DLD1 (cell line): Measurements from ENCODE around the gene WHRN.

Source experiments
- in situ Hi-C: cut with HindIII; loops from 2 replicates; pipeline ENCODE4 v1.10.0; 2017; ENCODE audit warnings: low sequenced_read_pairs

Gene WHRN

GRCh38 chr9:114386886-114387679, 118.2 kb downstream of the WHRN start:
- in situ Hi-C loops, result loop anchor here (5.0 kb wide), 1 partner anchor 280 kb away; no protein-coding TSS in a partner anchor

DNA sequence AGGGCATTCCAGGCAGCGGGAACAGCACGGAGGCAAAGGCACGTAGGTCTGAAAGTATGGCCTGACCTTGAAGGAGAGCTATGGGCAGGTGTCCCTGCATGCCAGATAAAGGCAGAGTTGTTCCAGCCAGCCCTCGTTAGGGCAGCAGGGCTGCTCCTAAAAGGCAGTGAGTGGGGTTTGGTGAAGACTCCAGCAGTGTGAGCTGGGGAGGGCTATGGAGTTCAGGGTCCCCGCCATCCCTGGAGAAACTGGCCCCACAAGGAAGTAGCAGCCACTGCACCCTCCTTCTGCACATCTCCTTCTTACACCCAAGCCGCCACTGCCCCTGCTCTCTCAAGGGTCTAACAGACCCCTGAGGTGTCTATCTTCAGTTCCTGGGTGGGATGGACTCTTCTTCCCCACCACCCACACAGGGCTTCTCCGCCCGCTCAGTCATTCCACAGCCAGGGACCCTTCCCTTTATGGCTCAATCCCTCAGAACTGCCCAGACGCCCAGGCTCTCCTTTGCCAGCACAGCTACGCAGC, 118.8 kb downstream of the WHRN start:
- in situ Hi-C loops, result loop anchor here (5.0 kb wide), 1 partner anchor 279 kb away; no protein-coding TSS in a partner anchor

DNA sequence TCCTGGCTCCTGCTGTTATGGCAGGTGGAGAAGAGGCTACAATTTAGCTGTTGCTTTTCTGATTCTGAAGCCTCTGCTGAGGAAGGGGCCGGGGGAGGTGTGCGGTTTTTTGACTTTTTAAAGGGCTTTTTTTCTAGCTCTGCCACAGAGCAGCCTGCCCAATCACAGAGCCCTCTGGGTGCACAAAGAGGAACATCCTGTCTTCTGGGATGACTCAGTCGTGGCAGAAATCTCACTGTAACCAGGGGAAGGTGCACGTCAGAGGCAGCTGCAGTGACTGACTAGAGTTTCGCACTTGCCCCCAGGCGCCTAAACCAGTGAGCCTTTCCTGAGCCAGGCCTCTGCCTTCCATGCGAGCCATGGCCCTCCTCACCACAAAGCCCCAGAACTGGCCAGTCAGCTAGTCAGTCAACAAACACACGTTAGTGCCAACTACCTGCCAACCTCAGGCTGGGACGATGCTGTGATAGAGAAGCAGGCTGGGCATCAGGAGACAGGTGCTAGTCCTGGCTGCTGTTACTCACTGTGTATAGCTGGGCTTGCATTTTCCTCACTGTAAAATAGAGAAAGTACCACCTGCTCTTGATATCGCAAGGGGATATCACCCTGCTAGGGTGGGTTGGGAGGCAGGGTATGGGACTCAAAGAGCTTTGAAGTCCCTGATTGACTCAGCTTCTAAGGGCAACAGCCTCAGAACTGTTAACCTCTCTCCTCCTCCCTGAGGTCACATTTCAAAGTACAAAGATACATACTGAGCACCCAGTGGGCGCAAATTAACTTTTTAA, 119.7 kb downstream of the WHRN start:
- in situ Hi-C loops, result loop anchor here (5.0 kb wide), 1 partner anchor 278 kb away; no protein-coding TSS in a partner anchor

DNA sequence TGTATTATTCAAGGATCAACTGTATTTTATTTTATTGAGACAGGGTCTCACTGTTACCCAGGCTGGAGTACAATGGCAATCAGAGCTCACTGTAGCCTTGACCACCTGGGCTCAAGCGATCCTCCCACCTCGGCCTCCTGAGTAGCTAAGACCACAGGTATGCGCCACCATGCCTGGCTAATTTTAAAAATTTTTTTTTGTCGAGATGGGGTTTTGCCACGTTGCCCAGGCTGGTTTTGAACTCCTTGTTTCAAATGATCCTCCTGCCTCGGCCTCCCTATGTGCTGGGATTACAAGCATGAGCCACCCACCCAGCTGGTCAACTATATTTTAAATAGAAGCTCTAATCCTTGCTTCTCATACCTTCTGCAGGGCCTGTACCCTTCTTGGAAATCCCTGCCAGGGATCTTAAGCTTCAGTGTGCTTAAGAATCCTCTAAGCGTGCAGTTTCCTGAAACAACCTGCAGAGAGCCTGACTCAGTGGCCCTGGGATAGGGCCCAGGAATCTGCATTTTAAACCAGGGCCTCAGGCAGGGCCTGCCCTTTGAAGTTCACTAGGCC, 120.4 kb downstream of the WHRN start:
- in situ Hi-C loops, result loop anchor here (5.0 kb wide), 1 partner anchor 278 kb away; no protein-coding TSS in a partner anchor

DNA sequence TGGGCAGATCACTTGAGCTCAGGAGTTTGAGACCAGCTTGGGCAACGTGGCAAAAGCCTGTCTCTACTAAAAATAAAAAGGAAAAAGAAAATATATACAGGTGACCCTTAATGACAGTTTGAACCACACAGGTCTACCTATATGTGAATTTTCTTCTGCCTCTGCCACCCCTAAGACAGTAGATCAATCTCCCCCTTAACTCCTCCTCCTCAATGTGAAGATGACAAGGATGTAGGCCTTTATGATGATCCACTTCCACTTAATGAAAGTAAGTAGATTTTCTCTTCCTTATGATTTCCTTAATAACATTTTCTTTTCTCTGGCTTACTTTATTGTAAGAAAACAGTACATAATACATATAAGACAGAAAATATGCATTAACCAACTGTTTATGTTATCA, 120.9 kb downstream of the WHRN start:
- in situ Hi-C loops, result no loop called here

DNA sequence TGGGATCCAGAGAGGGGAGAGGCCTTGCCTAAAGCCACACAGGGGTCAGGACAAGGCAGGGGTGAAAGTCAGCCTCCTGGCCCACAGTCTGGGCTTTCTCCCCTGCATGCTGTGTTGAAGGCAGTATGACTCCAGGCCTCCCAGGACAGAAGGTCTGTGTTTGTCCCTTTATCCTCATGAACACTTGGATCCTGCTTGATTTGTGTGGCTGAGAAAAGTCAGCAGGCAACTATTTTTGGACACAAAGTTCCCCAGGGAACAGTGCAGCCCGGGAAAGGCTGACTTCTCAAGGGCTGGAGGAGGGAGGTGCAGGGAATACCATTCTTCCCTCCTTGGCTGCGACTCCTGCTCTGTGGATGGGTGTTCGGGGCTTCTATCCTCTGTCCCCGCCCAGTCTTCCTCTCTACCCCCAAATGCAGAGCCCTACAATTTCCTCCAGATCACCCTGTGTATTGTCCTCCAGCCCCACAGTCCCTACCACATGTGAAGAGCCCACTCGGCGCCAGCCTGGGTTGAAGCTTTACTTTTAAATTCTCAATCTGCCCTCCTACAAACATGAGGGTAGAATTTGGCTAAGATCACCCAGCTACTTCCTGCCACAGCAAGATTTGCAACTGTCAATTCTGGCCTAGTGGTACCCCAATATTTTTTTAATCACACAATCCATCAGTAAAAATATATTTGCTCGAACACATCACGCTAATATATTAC, 121.6 kb downstream of the WHRN start:
- in situ Hi-C loops, result no loop called here

GRCh38 chr9:114382699-114383520, 122.4 kb downstream of the WHRN start:
- in situ Hi-C loops, result no loop called here

- in situ Hi-C loops, result no loop called here
These were observed 126.4 kb downstream of the WHRN start for GRCh38 chr9:114378883-114379282.

GRCh38 chr9:114378016-114378415, 127.3 kb downstream of the WHRN start:
- in situ Hi-C loops, result no loop called here

- in situ Hi-C loops, result no loop called here
These were observed 128.5 kb downstream of the WHRN start for GRCh38 chr9:114376586-114377445.

GRCh38 chr9:114375386-114376175, 129.7 kb downstream of the WHRN start:
- in situ Hi-C loops, result no loop called here

- in situ Hi-C loops, result no loop called here
These were observed 130.3 kb downstream of the WHRN start for GRCh38 chr9:114374936-114375335.

- in situ Hi-C loops, result no loop called here
These were observed 131.1 kb downstream of the WHRN start for GRCh38 chr9:114373960-114374730.

DNA sequence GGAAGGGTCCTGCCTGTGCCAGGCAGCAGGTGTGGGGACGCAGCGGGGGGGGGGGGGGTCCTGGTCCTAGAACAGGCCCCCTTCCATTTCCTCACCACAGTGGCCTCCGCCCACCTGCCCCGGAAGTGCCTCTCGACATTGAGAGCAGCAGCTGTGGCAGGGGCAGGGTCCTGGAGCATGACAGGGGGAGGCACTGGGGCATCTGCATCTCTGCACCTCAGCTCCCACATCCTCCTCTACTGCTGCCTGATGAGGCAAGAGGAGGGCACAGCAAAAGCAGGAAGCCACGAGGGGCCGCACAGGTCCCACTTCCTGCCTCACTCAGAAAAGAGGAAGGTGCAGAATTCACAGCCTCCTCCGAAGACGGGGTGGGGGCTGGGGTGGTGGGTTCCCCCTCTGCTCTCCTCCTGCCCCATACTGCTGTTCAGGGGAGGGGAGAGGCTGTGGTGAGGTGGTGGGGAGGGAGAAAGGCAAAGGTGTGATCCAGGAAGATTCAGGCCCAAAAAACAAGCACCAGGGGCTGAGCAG, 132.3 kb downstream of the WHRN start:
- in situ Hi-C loops, result no loop called here

GRCh38 chr9:114371973-114372917, 133.0 kb downstream of the WHRN start:
- in situ Hi-C loops, result no loop called here

DNA sequence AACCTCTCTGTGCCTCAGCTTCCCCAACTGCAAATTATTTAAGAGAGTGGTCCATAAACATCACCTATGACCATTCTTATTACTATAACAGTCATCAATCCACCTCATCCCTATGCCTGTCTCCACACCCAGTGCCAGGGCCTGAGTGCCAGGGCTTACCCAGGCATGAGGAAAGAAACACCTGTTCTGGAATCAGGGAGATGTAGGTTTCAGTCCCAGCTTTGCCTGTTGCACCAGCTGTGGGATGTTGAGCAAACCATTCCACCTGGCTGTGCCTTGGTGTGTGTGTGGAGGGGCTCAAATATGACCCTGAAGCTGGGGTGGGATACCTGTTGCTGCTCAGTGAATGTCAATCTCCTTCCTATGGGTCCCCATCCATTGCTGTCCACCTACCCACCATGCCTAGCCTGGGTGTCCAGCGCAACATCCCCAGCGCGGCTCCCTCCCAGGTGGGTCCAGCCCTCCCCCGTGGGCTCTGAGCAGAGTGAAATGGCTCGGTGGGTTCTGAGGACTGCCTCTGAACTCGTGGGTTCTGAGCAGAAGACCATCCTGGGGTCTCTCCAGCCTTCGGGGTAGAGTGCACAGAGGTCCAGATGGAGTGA, 133.8 kb downstream of the WHRN start:
- in situ Hi-C loops, result no loop called here
